ENCODE measurements around the gene TAGLN.
A peak's percentile ranks its signal among the peaks of the same experiment; 100 is the strongest.
"Not testable (repeated sequence)": the region's sequence is repeated elsewhere in the genome, so short reads cannot be mapped to it uniquely, and the experiment has no call there.

The TAGLN gene

DNA sequence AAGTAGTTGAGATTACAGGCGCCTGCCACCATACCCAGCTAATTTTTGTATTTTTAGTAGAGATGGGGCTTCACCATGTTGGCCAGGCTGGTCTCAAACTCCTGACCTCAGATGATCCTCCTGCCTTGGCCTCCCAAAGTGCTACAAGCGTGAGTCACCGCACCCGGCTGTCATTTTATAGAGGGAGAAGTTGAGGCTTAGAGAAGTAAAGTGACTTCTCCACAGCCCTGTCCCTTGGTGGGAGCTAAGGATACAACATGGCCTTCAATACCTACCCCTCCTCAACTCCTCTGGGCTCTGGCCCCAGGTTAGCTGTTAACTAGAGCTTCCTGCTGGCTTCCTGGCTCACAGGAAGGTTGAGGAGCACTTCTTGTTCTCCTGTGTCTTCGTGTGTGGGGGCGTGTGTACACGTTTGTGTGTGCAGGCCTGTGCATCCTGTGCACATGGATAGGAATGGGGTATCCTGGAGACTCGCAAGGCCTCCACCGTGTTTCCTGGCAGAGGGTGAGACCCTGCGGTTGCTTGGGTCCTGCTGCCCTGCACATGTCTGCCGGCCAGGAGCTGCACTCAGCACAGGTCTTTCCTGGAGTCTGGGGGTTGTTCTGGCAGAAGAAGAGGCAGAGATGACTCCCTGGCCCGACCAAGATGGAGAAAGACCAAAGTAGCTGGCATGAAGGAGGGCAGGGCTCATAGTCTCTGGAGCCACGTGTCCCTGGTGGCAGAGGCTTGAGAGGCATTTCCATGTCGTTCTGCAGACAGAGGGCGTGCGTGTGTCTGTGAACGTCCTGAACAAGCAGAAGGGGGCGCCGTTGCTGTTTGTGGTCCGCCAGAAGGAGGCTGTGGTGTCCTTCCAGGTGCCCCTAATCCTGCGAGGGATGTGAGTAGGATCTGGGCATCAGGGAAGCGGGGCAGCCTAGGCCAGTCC, 18.2 kb upstream of the TAGLN start:
- DNase-seq: peak; percentile 93

DNA sequence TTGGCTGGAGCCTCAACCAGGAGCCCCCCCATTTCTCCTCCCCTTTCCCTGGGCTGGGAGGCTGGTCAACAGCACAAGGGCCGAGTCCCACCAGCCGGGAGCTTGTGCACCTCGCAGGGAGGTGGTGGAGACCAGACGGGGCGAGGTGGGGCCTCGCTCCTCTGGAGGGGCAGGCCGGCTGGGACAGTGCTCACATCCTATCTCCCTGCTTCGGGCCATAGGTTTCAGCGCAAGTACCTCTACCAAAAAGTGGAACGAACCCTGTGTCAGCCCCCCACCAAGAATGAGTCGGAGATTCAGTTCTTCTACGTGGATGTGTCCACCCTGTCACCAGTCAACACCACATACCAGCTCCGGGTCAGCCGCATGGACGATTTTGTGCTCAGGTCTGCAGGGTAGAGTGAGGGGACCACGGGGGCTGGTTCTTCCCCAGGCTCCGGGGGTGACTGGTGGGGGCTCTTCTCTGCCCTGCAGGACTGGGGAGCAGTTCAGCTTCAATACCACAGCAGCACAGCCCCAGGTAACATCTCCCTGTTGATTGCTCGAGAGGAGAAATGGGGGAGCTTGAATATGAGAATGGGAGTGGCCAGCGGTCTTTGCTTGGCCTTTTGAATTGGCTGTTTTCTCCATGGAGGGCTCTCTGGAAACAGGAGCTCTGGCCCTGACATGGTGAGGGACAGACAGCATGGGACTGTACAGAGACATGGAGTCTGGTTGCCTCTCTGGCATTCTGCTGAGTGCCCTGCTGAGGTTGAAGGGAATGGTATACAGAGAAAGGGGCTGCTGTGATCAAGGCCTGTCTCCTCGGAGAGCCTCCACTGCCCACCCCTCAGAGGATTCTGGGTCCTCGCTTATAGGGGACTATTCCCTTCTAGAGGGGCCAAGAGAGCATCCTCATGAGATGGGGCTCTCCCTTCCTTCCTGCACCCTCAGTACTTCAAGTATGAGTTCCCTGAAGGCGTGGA, 17.3 kb upstream of the TAGLN start:
- DNase-seq: no peak

DNA sequence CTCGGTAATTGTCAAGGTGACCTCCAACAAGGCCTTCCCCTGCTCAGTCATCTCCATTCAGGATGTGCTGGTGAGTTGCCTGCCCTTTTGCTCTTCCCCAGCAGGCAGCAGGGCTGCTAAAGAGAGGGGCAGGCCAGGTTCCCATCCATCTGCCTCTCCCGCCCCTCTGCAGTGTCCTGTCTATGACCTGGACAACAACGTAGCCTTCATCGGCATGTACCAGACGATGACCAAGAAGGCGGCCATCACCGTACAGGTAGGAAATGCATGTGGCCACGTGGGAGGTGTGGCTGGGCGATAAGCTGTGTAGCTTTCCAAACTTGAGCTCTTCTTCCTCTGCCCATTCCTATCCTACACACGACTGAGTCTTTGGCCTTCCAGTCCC, 16.6 kb upstream of the TAGLN start:
- DNase-seq: no peak

DNA sequence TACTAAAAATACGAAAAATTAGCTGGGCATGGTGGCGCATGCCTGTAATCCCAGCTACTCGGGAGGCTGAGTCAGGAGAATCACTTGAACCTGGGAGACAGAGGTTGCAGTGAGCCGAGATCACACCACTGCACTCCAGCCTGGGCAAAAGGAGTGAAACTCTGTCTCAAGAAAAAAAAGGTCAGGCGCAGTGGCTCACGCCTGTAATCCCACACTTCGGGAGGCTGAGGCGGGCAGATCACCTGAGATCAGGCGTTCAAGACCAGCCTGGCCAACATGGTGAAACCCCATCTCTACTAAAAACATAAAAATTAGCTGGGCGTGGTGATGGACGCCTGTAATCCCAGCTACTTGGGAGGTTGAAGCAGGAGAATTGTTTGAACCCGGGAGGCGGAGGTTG, 16.0 kb upstream of the TAGLN start:
- not testable (repeated sequence) for DNase-seq

DNA sequence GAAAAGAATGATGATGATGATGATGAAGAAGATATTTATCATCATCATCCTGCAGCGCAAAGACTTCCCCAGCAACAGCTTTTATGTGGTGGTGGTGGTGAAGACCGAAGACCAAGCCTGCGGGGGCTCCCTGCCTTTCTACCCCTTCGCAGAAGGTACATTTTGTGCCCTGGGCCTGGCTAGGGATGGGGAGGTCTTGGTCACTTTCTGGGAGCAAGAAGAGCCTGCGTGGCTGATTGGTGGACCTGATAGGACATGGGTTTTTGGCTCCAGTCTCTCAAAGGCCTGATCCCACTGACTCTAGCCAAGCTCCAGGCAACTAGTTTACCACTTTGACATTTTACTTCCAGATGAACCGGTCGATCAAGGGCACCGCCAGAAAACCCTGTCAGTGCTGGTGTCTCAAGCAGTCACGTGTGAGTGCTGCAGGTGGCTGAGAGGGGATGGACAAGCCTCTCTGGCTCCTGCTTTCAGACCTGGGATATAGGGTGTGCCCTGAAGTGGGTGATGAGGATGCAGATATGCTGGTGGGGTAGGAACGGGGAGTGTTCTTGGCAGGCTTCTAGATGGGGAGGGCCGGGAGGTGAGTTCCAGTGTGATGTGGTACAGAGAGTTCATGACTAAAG, 15.3 kb upstream of the TAGLN start:
- DNase-seq: no peak

DNA sequence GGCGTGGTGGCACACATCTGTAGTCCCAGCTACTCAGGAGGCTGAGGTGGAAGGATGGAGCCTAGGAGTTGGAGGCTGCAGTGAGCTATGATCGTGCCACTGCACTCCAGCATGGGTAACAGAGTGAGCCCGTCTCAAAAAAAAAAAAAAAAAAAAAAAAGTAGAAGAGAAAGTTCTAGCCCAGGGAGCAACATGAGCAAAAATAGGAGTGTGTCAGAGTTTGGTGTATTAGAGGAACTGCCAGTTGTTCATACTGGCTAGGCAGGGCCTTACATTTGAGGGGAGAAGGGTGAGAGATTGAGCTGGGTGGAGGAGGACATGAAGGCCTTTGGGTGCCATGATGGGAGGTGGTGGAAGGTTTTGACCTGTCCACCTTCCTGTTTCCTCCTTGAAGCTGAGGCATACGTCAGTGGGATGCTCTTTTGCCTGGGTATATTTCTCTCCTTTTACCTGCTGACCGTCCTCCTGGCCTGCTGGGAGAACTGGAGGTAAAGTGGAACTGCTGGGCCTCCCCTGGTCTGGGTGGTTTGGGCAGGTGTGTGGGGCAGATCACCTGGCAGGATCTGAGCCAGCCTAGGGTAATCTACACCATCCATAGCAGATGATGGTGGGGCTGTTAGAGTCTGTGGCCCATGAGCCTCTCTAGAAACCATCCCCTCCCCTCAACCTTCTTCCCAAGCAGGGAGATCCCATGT, 13.3 kb upstream of the TAGLN start:
- peak; percentile 22 for DNase-seq

DNA sequence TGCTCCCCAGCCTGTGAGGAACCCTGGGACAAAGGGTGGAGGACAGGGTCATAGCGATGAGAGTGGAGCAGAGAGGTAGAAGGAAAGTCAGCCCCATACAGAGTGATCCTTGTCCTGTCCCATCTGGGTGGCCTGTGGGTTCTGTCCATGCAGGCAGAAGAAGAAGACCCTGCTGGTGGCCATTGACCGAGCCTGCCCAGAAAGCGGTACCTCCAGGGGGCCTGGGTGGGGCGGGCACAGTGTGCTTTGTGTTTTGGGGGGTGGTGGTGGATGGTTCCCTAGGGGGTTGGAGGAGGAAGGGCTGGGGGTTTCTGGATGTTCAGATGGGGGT, 12.8 kb upstream of the TAGLN start:
- no peak for DNase-seq

DNA sequence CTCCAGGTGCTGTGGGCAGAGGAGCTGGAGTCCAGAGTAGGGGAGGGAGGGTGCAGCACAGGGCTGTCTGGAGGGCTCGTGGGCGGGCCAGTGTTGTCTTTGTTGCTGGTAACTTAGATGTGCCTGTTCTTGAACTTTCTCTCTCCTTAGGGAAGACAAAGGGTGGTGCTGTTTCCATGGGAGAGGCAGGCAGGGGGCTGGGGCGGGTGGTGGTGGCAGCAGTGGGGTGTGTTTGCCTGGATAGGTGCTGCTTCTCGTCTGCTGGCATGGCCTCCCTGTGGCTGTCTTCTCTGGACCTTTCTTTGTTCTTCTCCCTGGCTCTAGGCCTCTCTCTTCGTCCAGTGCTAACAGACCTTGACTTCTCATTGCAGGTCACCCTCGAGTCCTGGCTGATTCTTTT, 12.2 kb upstream of the TAGLN start:
- no peak for DNase-seq

DNA sequence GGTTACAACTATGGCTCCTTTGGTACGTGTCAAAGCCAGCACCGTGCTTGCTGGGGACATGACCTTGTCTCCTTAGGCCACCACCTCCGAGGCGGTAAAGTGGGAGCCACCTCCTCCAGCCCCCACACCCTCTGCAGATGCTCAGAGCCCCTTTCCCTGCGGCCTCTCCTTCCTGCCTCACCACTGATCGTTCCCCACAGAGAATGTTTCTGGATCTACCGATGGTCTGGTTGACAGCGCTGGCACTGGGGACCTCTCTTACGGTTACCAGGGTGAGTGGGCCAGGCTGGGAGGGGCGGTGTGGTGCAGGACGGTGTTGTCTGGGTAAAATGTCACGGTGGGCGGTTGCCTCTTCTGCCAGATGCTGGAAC, 11.8 kb upstream of the TAGLN start:
- DNase-seq: no peak

DNA sequence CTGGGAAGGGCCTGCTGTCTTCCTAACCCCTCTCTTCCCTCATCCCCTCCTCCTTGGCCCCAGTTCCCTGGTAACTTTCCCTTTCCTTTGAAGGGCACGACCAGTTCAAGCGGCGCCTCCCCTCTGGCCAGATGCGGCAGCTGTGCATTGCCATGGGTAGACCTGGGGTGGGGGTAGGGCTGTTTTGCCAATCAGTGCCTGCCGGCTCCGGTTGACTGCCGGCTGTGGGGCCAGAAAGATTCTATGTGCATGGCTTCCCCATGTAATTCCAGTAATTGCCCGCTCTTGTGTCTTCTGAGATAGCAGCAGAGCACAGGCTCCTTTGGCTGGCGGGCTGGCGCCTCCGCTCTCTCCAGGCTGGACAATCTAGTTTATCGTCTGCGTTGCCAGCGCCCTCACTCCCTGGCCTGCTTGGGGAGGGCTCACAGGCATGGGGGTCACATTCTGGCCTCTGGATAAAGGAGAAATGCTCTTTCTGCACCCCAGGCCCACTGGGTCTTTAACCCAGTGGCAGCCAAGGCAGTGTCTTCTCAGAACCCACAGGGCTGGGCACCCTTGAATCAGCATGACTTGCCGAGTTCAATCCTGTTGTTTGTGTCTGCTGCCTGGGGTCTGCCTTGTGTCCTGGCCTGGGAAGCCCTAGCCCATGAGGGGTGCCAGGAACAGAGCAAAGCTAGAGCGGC, 11.2 kb upstream of the TAGLN start:
- DNase-seq: no peak

DNA sequence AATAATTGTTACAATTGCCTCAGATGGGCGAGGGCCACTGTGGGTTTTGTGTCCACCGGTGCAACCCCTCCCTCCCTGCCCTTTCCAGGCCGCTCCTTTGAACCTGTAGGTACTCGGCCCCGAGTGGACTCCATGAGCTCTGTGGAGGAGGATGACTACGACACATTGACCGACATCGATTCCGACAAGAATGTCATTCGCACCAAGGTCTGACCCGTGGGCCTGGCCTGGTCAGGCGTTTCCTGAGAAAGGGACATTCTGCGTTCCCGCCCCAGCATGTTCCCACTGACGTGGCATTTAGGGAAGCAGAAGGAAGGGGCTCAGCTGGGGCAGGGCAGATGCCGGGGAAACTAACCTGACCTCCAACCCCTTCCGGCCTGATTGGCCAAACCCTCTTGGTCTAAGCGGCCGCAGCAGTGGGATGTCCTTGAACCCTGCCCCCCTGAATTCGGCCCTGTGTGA, 10.5 kb upstream of the TAGLN start:
- no peak for DNase-seq

DNA sequence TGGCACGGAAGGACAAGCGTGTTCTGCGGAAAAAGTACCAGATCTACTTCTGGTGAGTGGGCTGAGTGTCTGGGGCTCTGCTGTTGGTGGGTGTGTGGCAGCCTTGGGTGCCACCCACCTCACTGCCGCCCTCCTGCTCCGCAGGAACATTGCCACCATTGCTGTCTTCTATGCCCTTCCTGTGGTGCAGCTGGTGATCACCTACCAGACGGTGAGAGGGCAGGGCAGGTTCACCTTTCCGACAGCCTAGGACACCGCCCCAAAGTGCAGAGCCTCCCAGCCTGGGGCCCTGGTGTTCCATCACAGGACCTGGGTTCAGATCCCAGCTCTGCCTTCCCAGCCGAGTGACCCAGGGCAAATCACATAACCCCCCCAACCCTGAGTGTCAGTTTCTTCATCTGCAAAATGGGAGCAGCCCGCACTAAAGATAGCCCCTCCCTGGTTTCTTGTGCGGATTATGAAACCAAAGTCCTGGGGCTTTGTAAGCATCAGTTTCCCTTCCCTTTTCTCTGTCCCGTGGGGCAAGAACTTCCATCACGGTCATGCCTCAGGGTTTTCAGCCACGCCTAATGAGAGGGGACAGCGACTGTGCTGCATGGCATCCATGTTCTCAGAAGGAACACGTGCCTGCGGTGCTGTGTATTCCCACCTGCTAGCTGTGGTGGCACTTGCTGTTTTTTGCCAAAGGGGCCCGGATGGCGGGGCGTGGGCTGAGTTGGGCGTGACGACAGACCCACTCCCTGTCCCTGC, 9.8 kb upstream of the TAGLN start:
- DNase-seq: no peak

DNA sequence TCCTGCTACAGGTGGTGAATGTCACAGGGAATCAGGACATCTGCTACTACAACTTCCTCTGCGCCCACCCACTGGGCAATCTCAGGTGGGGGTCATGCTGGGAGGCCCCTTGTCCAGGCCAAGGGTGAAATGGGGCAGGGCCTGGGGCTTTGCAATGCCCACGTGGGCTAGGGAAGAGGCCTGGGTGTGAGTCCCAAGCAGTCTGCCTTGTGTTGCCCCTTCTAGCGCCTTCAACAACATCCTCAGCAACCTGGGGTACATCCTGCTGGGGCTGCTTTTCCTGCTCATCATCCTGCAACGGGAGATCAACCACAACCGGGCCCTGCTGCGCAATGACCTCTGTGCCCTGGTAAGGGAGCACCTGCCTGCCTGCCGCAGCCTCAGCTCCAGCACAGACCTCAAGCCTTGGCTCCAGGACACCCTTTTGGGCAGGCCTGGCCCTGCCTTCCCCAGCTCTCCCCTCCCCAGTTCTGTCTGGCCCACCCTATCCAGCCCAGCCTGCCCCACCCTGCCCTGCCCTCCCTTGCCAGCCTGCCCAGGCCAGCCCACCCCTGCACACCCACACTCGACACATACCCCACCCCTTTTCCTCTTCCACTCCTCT, 9.1 kb upstream of the TAGLN start:
- no peak for DNase-seq

DNA sequence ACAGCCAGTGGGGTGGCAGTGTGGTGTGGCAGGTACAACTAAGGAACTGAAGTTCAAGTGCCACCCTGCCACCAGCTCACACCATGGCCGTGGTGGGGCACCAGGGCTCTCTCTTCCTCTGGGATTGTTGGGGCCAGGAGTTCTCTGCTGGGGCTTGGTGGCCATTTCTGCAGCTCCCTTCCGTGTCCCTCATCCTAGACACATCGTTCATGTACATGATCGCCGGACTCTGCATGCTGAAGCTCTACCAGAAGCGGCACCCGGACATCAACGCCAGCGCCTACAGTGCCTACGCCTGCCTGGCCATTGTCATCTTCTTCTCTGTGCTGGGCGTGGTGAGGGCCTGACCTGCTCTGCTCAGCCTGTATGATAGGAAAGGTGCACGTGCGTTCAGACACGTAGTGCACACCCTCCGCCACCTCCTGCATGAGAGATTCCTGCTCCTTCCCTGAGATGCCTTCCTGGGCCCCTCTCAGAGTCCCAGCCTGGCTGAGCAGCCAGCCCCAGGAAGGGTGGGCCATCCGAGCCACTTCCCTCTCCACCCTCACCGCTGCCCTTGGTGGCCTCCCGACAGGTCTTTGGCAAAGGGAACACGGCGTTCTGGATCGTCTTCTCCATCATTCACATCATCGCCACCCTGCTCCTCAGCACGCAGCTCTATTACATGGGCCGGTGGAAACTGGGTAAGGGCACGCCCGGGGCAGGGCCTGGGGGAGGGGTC, 7.3 kb upstream of the TAGLN start:
- no peak for DNase-seq

DNA sequence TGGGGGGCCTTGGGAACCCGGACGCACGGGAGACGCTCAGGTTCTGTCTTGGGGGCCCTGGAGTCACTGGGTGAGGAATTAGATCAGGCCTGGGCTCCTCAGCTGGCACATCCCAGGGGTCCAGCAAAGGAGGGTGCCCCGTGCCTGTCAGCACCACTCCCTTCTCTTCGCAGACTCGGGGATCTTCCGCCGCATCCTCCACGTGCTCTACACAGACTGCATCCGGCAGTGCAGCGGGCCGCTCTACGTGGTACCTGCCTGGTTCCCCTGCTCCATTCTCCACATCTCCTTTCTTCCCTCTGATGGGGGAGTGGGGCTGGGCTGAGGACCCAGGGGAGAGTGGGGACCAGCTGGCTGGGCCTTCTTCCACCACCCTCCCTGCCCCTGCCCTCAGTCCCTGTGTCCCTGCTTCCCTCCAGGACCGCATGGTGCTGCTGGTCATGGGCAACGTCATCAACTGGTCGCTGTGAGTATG, 6.7 kb upstream of the TAGLN start:
- no peak for DNase-seq

DNA sequence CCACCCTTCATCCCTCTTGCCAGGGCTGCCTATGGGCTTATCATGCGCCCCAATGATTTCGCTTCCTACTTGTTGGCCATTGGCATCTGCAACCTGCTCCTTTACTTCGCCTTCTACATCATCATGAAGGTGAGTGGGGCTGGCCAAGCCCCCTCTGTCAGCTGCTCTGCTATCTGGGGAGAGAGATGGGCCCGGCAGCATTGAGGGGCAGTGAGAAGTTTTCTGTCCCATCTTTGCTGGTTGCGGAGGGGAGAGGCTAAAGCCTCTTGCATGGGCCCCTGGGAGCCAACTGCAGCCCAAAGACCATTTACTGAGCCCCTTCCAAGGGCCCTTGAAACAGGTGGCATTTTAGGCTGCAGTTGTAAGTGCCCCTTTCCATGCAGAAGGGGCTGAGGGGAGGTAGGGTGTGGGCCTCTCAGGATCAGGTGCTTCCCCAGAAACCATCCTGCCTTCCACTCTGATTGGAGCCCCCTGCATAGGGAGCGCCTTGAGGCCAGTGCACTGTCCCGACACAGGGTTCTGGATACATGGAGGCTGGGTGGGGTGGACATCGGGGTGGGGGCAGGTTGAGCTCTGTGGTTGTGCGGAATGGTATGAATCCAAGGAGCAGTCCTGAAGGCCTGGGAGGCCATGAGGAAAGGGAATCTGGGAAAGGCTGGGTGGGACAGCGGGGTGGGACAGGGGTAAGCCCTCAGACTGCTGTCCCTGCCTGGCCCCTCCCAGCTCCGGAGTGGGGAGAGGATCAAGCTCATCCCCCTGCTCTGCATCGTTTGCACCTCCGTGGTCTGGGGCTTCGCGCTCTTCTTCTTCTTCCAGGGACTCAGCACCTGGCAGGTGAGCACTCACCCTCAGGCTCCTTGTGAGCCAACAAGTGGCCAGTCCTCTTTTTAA, 5.8 kb upstream of the TAGLN start:
- no peak for DNase-seq

DNA sequence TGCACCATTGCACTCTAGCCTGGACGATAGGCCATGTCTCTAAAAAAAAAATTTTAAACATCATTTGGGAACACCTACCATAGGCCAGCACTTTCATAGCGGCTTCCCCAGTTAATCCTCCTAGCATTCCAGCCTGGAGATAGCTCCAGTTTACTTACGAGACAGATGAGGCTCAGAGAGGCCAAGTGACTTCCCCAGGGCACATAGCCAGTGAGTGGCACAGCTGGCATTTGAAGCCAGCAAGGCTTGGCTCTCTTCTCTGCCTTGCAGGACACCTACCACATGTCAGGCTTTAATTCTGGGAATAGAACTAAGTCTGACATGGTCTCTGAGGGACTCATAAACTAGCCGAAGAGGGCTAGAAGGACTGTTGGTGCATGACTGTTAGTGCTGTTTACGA, 4.9 kb upstream of the TAGLN start:
- DNase-seq: no peak

DNA sequence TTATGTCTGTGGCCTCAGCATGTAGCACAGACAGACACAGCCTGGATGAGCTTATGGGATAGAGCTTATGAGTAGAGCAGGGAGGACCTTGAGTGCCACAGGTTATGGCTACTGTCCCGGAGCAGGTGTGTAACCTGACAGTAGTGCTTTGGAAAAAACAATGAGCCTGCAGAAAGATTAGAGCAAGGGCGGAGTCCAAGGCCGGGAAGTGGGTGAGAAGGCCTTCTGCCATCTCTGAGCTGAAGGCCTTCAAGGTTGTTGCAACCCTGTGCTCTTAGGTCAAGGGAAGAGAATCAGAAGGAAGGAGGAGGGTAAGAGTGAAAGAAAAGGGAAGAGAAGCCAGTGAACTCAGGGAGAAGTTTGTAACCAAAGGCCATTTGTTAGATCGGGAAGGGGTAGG, 3.9 kb upstream of the TAGLN start:
- DNase-seq: no peak

DNA sequence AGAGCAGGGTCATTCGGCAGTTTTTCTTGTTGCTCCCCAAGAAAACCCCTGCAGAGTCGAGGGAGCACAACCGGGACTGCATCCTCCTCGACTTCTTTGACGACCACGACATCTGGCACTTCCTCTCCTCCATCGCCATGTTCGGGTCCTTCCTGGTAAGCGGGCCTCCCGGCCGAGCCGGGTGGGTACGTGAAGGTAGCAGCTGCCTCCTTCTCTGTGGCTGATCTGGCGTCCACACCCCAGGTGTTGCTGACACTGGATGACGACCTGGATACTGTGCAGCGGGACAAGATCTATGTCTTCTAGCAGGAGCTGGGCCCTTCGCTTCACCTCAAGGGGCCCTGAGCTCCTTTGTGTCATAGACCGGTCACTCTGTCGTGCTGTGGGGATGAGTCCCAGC, 3.4 kb upstream of the TAGLN start:
- DNase-seq: no peak
